Prostate gland (tissue), 2 donors: ENCODE results near the gene SARM1. TPM values are rescaled to one million over a fixed set of nuclear protein-coding genes. Genes with fewer than 3 reads are reported as not detected.

ENCODE experiments used
- DNase-seq: peaks from one replicate; pipeline ENCODE4 v3.0.0-alpha.2; 2019; ENCODE audit warnings: low spot score
- H3K27ac ChIP-seq, 2 donors: fragments of 200-600 bp; sonication (generic); 2 replicates each; pipeline ENCODE4 v1.5.1; 2017 to 2019
- H3K27me3 ChIP-seq: fragments of 200-600 bp; sonication (generic); replicated peaks from 2 replicates; pipeline ENCODE4 v1.5.1; 2019; ENCODE audit not compliant: insufficient read depth
- H3K36me3 ChIP-seq, 2 donors: fragments of 200-600 bp; sonication (generic); 1 replicate in 1 of 2; 2 replicates in 1 of 2; pipeline versions ENCODE4 v1.5.1 to v1.8.1; 2017 to 2019
- H3K4me1 ChIP-seq: fragments of 200-600 bp; sonication (generic); replicated peaks from 2 replicates; pipeline ENCODE4 v1.5.1; 2019
- H3K4me3 ChIP-seq, 2 donors: fragments of 200-600 bp; sonication (generic); 2 replicates each; pipeline ENCODE4 v1.5.1; 2017 to 2019
- H3K9me3 ChIP-seq: fragments of 200-600 bp; sonication (generic); 2 replicates; pipeline ENCODE4 v1.5.1; 2017
- POLR2A ChIP-seq: fragments of 450-650 bp; IDR thresholded peaks from one replicate; pipeline ENCODE4 v1.6.1; 2016; ENCODE audit warnings: antibody characterized with exemption, mild to moderate bottlenecking
- POLR2AphosphoS5 ChIP-seq: sonication (generic); formaldehyde crosslinking; IDR thresholded peaks from one replicate; pipeline ENCODE4 v1.6.1; 2017; ENCODE audit warnings: antibody characterized with exemption
- WGBS: methylation state at CpG from one replicate; pipeline ENCODE4 v1.1.5; 2018; 5-methylcytosine and 5-hydroxymethylcytosine counted together
- intact Hi-C: fragments of 100-400 bp; cut with DNase I; formaldehyde crosslinking; loops from one replicate; pipeline ENCODE4 v1.14.2; 2022
- total RNA-seq, 2 donors: library from RNA; depleted of rRNA; stranded (reverse); fragments of >200 nt; gene quantifications; one replicate each; pipeline ENCODE4 v1.1.0, GENCODE V29; 2016
- TF ChIP-seq, protein P1 (sequence below), 4 experiments: fragments of 200-600 bp in 2 of 4; fragments of 450-650 bp in 2 of 4; sonication (generic) in 2 of 4; IDR thresholded peaks; 1 replicate in 3 of 4; 2 replicates in 1 of 4; pipeline ENCODE4 v1.5.1; 2016 to 2019; ENCODE audit warnings: antibody characterized with exemption in 4 of 4, mild to moderate bottlenecking in 2 of 4, moderate library complexity in 2 of 4

The SARM1 gene
- total RNA-seq, 2 donors from 2014 or later, result 20.6 to 21.4 TPM

GRCh38 chr17:28402844-28403243 is 31.4 kb downstream of the SARM1 start:
- H3K9me3 ChIP-seq, result no peaks in the 10 kb centered on the region
- intact Hi-C loops, result no loop called here
- H3K4me1 ChIP-seq, result peaks cover 2% of the 10 kb centered on the region
- peaks cover 0 to 11% of the 10 kb centered on the region in 2 donors for H3K36me3 ChIP-seq
- DNase-seq, result no peak
- 86% methylated on average over 6 of the region's 6 CpGs for WGBS
- H3K27me3 ChIP-seq, result no peaks in the 10 kb centered on the region
- H3K4me3 ChIP-seq, result no peak overlapping the region
- H3K27ac ChIP-seq, result no peak overlapping the region
- TF ChIP-seq, protein P1, sequence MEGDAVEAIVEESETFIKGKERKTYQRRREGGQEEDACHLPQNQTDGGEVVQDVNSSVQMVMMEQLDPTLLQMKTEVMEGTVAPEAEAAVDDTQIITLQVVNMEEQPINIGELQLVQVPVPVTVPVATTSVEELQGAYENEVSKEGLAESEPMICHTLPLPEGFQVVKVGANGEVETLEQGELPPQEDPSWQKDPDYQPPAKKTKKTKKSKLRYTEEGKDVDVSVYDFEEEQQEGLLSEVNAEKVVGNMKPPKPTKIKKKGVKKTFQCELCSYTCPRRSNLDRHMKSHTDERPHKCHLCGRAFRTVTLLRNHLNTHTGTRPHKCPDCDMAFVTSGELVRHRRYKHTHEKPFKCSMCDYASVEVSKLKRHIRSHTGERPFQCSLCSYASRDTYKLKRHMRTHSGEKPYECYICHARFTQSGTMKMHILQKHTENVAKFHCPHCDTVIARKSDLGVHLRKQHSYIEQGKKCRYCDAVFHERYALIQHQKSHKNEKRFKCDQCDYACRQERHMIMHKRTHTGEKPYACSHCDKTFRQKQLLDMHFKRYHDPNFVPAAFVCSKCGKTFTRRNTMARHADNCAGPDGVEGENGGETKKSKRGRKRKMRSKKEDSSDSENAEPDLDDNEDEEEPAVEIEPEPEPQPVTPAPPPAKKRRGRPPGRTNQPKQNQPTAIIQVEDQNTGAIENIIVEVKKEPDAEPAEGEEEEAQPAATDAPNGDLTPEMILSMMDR (IDR thresholded peaks at IDR 0.05), result no peak
- TF ChIP-seq POLR2A (no peak), POLR2AphosphoS5 (no peak)

GRCh38 chr17:28404007-28404406 is 32.5 kb downstream of the SARM1 start:
- Histone ChIP-seq H3K27me3 (no peaks in the 10 kb centered on the region), H3K9me3 (no peaks in the 10 kb centered on the region), H3K27ac (no peak overlapping the region), H3K36me3 (peaks cover 0 to 11% of the 10 kb centered on the region in 2 donors), H3K4me1 (peaks cover 2% of the 10 kb centered on the region), H3K4me3 (no peak overlapping the region)
- no peak for DNase-seq
- TF ChIP-seq POLR2A (no peak), POLR2AphosphoS5 (no peak)
- TF ChIP-seq, protein P1 (IDR thresholded peaks at IDR 0.05), result no peak
- intact Hi-C loops, result no loop called here
- WGBS, result 80% methylated on average over 2 of the region's 2 CpGs

- H3K4me1 ChIP-seq, result peaks cover 2% of the 10 kb centered on the region
- 93% methylated on average over 5 of the region's 5 CpGs for WGBS
- H3K27ac ChIP-seq, result no peak overlapping the region
- no peak overlapping the region for H3K4me3 ChIP-seq
- no peak for DNase-seq
- H3K36me3 ChIP-seq, result peaks cover 0 to 11% of the 10 kb centered on the region in 2 donors
- H3K27me3 ChIP-seq, result no peaks in the 10 kb centered on the region
- no peak for TF ChIP-seq POLR2A
- TF ChIP-seq, protein P1 (IDR thresholded peaks at IDR 0.05), result no peak
- no peak for TF ChIP-seq POLR2AphosphoS5
- no peaks in the 10 kb centered on the region for H3K9me3 ChIP-seq
- intact Hi-C loops, result no loop called here
These were observed 32.9 kb downstream of the SARM1 start for GRCh38 chr17:28404461-28404811.

GRCh38 chr17:28404812-28405570 is 33.5 kb downstream of the SARM1 start:
- Histone ChIP-seq H3K36me3 (peaks cover 0 to 11% of the 10 kb centered on the region in 2 donors), H3K27me3 (no peaks in the 10 kb centered on the region), H3K4me1 (peaks cover 2% of the 10 kb centered on the region), H3K9me3 (no peaks in the 10 kb centered on the region), H3K4me3 (peak overlapping the region; percentile 53 to 65), H3K27ac (peak overlapping the region in 1 of 2 donors; percentile 17)
- intact Hi-C loops, result no loop called here
- no peak for DNase-seq
- 44% methylated on average over 30 of the region's 33 CpGs for WGBS
- TF ChIP-seq POLR2A (no peak), POLR2AphosphoS5 (no peak)

DNA sequence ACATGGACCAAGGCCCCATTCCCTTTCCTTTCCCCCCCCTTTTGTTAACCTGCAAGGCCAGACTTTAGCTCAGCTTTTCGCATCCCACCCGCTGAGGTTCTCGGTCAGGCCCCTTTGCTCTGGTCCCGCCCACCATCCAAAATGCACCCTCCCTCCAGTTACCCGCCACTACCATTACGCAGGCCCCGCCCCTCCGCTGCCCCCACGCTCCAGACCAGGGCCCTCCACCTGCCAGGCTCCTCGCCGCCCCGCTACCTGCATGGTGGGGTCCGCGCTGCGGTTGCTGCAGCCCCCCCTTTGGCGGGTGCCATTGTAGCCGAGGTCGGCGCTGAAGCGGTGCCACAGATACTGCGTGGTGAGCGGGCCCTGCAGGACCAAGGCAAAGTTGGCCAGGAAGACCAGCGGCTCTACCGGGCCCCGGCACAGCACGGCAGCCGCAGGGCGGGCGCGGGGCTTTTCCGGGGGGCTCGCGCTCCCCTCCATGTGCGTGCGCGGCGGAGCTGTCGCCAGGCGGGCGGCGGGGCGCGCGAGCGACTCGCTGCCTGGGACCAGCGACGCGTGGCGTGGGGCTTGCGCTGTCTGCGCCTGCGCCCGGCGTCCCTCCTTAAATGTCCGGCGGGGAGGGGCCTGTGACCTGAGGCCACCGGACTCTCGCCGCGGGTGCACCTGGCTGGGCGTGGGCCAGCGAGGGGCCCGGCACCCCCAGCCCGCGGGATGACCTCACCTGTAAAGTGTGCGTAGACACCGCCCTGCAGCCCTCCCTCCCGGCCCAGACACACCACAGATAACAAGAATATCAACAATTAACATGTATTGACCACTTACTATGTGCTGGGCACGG is 34.4 kb downstream of the SARM1 start, which contains the start of gene SLC46A1:
SLC46A1 (minus strand) TSS at position 581 of the 841 bp plus-strand sequence; CDS start at position 483, 98 bp downstream.
- no peaks in the 10 kb centered on the region for H3K27me3 ChIP-seq
- H3K9me3 ChIP-seq, result no peaks in the 10 kb centered on the region
- under 1% methylated on average over 67 of the region's 70 CpGs for WGBS
- TF ChIP-seq POLR2AphosphoS5 (peak; percentile 14), POLR2A (no peak)
- TF ChIP-seq, protein P1 (IDR thresholded peaks at IDR 0.05), result peak in 1 of 4 experiments; percentile 16
- peak; percentile 48 for DNase-seq
- peaks cover 2% of the 10 kb centered on the region for H3K4me1 ChIP-seq
- intact Hi-C loops, result no loop called here
- H3K36me3 ChIP-seq, result peaks cover 0 to 11% of the 10 kb centered on the region in 2 donors
- peak within 1 kb of the TSS; percentile 17 to 33 for H3K27ac ChIP-seq
- peak within 1 kb of the TSS; percentile 53 to 65 for H3K4me3 ChIP-seq
